Stimulated activated CD4-positive, alpha-beta T cell treated with anti-CD3 and anti-CD28 coated beads, Interleukin-4, amount 100 ng/mL, for 4 hours (primary cell): Measurements from ENCODE around the gene FXYD6.
"Not testable (repeated sequence)": the region's sequence is repeated elsewhere in the genome, so short reads cannot be mapped to it uniquely, and the experiment has no call there.

Source experiments
- DNase-seq, 2 experiments: peaks; one replicate each; pipeline ENCODE4 v3.0.0-alpha.2; 2020

FXYD6 gene, protein sequence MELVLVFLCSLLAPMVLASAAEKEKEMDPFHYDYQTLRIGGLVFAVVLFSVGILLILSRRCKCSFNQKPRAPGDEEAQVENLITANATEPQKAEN

GRCh38 chr11:117876341-117877119 lies at the start of gene FXYD6:
Gene FXYD6 (minus strand): TSS chr11:117876658. CDS start chr11:117842776, 33,882 bp downstream.
- DNase-seq: no peak

- not testable (repeated sequence) for DNase-seq
These were observed 49.7 kb upstream of the FXYD6 start for GRCh38 chr11:117926166-117926565.

DNA sequence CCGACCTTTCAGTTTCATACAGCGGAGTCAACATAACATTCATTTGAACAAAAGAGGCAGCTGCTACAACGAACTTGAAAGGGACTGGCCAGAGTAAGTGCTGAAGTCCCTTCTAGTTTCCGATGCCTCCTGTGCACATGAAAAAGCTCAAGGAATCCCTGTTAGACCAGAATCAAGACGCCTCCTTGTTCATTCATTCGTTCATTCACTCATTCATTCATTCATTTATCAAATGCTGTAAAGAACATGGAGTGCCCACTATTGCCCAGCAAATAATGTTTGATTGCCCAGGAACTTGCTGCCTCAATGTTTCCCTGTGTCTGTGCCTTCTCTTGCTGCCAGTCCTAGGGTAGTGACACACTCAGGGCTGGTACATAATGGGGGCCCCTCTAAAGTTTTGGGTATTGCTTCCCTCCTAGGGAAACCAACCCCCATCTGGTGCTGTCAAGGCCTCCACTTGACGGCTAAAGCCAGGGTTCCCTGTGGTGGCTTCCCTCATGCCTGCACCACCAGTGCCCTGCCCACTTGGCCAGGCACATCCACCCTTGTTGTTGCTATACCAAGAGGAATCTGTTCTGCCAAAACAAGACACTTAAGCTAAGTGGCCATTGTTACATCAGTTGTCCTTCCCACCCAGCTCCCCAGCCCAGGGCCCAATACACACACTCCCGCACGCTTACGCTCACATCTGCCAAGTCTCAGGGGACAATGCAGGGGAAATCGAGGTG lies 48.9 kb upstream of the FXYD6 start:
- no peak for DNase-seq

GRCh38 chr11:117924631-117925170 lies 48.2 kb upstream of the FXYD6 start:
- DNase-seq: no peak

- DNase-seq: no peak
These were observed 47.3 kb upstream of the FXYD6 start for GRCh38 chr11:117923773-117924172.

DNA sequence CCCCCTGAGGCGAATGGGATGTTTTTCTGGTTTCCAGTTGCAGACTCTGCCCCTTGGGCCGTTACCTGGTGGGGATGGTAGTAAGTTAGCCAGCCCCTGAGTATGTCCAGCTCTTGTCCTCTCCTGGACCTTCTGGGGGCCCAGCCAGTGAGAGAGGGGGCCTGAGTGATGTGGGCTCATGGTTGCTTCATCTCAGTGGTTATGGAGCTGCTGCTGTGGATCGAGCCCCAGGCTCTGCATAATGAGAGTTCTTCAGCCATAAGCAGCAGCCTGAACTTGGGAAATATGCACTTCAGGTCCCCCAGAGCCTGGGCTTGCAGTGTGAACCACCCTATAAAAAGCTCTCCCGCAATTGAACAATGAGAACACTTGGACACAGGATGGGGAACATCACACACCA lies 46.8 kb upstream of the FXYD6 start:
- no peak for DNase-seq

GRCh38 chr11:117921893-117922292 lies 45.4 kb upstream of the FXYD6 start:
- DNase-seq: no peak

GRCh38 chr11:117921456-117921855 lies 45.0 kb upstream of the FXYD6 start:
- no peak for DNase-seq

DNA sequence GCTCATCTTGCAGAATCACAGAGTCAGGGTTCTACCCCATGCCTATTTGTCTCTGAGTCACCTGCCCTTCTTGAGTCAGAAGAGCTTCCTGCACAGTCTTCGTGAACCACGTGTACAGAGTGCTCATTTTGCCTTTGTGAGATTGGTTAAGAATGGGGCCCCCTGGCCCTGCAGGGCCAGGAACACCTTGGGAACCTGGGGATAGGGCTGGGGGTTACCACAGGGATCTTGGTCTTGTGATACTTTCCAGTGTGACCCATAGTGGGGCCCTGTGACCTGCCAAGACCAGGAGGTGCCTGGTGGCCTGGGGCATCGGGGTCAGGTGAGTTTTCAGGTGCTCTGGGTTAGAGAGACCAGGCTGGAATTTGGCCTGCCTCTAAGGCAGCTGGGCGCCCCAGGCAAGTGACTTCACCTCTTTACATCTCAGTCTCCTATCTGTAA lies 43.3 kb upstream of the FXYD6 start:
- no peak for DNase-seq

DNA sequence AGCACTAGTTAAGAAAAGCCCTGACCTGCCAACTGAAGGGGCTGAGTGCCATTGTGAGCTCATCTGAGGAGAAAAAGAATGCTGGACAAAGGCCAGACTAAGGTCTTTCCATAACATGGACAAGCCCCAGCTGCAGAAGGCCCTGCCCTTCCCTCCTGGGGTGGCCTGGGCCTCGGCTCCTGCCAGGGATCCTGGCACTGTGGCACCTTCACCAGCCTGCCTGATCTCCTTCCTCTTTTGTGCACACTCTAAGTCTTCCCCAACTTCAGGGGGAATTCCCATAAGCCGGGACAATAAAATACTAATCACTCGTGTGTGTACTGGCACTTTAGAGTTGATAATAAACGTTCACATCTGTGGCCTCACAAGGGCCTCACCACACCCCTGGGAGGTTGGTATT lies 42.9 kb upstream of the FXYD6 start:
- no peak for DNase-seq

DNA sequence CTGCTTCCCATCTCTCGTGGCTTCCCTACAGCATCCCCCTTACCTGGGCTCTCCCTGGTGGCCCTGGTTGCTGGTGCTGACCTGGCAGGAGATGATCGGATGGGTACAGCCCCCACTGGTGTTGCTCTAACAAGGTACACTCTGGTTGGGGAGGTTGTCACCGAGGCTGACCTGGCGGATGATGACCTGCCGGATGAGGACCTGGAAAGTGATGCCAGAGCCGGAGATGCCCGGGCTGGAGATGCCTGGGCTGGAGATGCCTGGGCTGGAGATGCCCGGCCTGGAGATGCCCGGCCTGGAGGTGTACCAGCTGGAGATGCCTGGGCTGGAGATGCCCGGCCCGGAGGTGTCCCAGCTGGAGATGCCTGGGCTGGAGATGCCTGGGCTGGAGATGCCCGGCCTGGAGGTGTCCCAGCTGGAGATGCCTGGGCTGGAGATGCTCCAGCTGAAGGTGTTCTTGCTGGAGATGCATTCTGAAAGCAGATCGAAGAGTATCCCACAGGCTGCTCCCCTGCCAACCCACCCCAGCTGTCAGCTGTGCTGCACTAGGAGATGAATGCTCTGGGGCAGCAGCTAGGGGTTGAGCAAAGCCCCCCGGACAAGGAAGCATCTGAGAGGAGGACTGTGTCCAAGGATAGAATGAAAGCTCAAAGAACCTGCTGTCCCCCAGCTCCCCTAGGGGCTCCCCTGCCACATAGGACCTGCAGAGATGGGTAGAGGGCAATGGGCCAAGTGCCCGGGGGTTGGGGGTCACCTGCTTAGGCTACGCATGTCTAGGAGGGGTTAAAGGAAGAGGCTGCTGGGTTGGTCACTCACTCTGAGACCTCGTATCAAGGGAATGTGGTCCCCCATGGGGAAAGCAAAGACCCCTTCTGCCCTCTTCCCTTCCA lies 42.2 kb upstream of the FXYD6 start:
- DNase-seq: no peak

DNA sequence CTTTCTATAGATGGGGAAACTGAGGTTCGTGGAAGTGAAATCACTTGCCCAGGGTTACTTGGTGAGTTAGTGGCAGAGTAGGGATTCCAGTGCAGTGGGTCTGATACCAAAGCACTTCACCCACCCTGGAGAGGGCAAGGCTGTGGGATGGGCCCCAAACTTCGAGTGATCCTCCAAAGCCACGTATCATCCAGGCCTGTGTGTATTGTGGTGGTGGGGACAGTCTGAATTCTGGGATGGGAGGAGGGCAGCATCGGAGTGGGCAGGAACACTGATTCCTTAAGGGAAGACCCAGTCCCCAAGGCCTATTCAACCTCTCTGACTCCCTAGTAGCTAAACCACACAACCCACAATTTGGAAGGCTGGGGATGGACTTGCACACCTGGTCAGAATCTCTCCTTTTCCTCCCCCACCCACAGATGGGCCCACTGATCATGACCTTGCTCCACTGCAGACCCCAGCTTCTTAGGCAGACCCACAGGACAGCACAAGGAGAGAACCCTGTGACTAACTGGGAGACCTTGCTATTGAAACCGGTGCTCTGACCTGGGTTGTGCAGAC lies 41.2 kb upstream of the FXYD6 start:
- no peak for DNase-seq

DNA sequence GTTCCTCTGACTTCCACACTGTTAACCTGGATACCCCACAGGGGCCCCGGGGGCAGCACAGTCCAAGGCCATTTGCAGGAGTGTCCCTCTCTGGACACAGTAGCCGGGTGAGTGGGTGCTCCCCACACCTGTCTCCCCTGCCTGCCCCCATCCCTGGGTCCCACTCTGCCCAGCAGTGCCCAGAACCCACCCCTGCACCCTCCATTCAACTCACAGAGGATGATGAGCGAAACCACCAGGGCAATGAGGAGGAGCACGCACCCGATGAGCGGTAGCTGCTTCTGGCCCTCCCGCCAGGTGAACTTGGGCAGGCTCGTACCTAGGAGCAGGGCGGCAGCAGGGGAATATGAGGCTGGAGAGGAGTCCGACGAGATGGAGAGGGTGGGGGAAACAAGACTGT lies 40.5 kb upstream of the FXYD6 start:
- no peak for DNase-seq

- DNase-seq: no peak
These were observed 39.3 kb upstream of the FXYD6 start for GRCh38 chr11:117915672-117916235.

DNA sequence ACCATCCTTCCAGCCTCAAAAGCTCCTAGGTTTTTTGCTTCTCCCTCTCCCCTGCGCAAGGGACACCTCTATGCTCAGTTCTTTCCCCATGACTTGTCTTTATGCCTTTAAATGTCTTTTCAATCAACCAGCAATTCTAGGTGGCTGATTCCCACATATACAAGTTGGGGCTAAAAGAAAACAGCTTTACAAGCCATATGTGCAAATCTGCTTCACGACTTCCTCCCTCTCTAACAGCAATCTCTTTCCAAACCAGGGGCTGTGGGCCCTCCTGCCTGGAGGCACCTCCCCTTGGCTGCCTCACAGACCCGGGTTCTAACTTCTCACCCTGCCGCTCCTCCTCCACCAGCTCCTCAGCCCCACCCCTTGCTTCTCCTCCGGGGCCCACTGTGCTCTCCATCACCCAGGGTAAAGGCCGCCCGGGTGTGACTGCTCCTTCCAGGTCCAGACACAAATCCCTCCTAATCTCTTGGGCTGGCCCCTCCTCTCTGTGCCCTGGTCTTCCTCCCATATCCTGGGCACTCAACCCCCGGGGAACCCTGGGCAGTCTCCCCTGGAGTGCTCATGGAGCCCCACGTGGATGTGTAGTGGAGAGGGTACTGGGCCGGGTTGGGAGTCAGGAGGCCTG lies 38.6 kb upstream of the FXYD6 start:
- no peak for DNase-seq

- no peak for DNase-seq
These were observed 37.9 kb upstream of the FXYD6 start for GRCh38 chr11:117914398-117914761.

DNA sequence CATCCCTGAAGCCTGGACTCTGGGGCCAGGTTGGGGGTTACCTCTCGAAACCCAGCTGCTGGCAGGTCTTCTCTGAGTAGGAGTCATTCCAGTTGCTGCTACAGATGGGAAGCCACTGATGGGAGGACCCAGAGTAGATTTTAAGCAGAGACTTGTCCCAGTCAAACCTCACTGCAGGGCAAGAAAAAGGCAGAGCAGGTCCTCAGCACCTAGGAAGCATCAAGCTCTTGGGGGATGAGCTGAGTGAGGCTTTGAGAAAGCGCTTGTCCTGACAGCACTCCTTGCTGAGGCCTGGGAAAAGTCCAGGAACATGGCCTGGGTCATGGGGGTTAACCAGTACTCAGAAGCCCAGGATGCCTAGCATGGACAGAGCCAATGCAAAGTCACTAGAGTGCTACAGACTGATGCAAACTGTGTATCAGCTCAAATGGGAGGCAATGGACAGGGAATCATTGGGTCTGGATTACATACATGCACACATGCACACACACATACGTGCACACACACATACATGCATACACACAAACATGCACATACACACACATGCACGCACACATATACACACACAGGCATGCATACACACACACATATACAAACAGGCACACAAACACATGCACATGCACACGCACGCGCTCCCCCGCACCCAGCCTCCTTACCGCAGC lies 37.4 kb upstream of the FXYD6 start:
- DNase-seq: no peak

DNA sequence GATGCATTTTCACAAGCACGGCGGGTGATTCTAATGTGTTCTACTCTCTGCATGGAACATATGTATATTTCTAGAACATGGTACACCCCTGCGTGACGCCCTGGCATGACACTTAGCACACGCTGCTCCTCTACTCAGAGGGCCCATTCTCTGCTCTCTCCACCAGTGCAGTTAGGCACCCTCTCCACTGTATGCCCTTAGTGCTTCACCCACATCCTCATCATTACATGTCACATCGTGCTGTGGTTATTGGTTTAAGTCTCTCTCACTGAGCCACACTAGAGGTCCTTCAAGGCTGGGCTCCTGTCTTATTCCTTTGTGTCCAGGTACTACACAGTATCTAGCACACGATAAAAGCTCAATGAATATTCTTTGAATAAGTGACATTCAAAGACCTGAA lies 36.0 kb upstream of the FXYD6 start:
- DNase-seq: no peak

DNA sequence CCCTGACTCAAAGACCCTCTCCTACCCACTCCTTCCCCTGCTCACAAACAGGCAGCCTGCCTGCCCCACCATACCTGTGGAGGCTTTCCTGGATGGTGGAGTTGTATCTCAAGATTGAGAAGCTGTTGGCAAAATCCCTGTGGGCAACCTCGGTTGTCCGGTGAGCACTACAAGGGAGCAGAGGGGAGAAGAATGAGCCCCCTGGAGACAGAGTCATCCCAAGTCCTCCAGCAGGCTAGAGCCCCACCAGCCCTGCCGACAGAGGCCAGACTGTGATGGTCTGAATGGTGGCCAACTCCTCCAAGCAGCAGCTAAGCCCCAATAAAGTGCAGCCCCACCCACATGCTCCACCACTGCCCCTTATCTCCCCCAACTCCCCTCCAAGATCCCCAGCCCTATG lies 35.2 kb upstream of the FXYD6 start:
- no peak for DNase-seq

GRCh38 chr11:117910941-117911655 lies 34.6 kb upstream of the FXYD6 start:
- DNase-seq: no peak
